ENCODE data around the gene TMEM87B. TPM values are rescaled to one million over a fixed set of nuclear protein-coding genes. Genes with fewer than 3 reads are reported as not detected.
A peak's percentile ranks its signal among the peaks of the same experiment; 100 is the strongest.

Gene TMEM87B
- total and polyA plus RNA-seq, 2 of the 8 experiments (the other 6 are each of a cell fraction or from before 2014, with no cell fraction given) = 7.2 to 9.0 TPM

- Histone ChIP-seq H2BK20ac (ENCODE audit: low read length) (no peak overlapping the region), H4K5ac (ENCODE audit: insufficient read length, low read depth, low read length) (no peak overlapping the region), H2AK5ac (ENCODE audit: low read depth, low read length) (no peak overlapping the region), H2BK5ac (ENCODE audit: low read depth, low read length) (no peak overlapping the region), H3K56ac (replicated peaks; ENCODE audit: insufficient read length, low read depth, low read length) (no peak overlapping the region), H2AFZ (ENCODE audit: low read length) (peak overlapping the region; percentile 3; the same call in 1 of the 2 replicates), H3K14ac (ENCODE audit: insufficient read length) (no peak overlapping the region), H3K4me3 (ENCODE audit: extremely low read depth in 1 of 4, insufficient read depth in 2 of 4, low read depth in 3 of 4, low read length in 4 of 4) (peak overlapping the region; percentile 60 to 88 (median 84); a peak in 7 of 8 replicates), H3K79me2 (ENCODE audit: control insufficient read depth in 1 of 2, insufficient read depth in 2 of 2, low read length in 2 of 2) (no peaks in the 10 kb centered on the region), H3K79me1 (ENCODE audit: low read depth, low read length) (no peaks in the 10 kb centered on the region), H4K20me1 (replicated peaks in 1 of 2; ENCODE audit: control insufficient read depth in 1 of 2, insufficient read depth in 2 of 2, low read length in 2 of 2) (peaks cover 2% of the 10 kb centered on the region in 2 experiments), H3K23ac (ENCODE audit: insufficient read length) (no peak overlapping the region), H3K4me1 (replicated peaks in 1 of 4; ENCODE audit: control insufficient read depth in 3 of 4, insufficient read depth in 4 of 4, low read length in 3 of 4) (no peaks in the 10 kb centered on the region; a peak in 2 of 7 replicates), H3K9ac (replicated peaks in 1 of 4; ENCODE audit: extremely low read depth in 1 of 4, low read depth in 3 of 4, low read length in 3 of 4) (no peak overlapping the region), H3K4me2 (ENCODE audit: insufficient read depth in 1 of 2, low read depth in 2 of 2, low read length in 2 of 2) (peak overlapping the region; percentile 90 to 99), H4K91ac (replicated peaks; ENCODE audit: insufficient read length, low read length) (no peak overlapping the region), H2BK15ac (ENCODE audit: low read length) (no peak overlapping the region), H2BK12ac (ENCODE audit: low read depth, low read length) (no peak overlapping the region), H3K18ac (ENCODE audit: extremely low read depth, low read length) (no peak overlapping the region), H3K27ac (ENCODE audit: low read depth, low read length) (no peak overlapping the region), H3K36me3 (ENCODE audit: control insufficient read depth in 2 of 4, insufficient read depth in 4 of 4, low read length in 3 of 4) (peaks cover 0 to 2% (median 0%) of the 10 kb centered on the region in 4 experiments; a peak in 3 of 8 replicates), H2BK120ac (replicated peaks; ENCODE audit: low read depth, low read length) (no peak overlapping the region), H3K23me2 (ENCODE audit: low read depth, low read length) (peaks cover 7% of the 10 kb centered on the region; the same call in 1 of the 2 replicates), H3K9me3 (ENCODE audit: insufficient read depth in 2 of 2, low read depth in 1 of 2, low read length in 1 of 2) (no peaks in the 10 kb centered on the region), H4K8ac (ENCODE audit: extremely low read depth, insufficient read depth, low read length) (no peak overlapping the region), H3K4ac (replicated peaks; ENCODE audit: insufficient read length, low read depth, low read length) (no peak overlapping the region), H3K27me3 (replicated peaks in 1 of 4; ENCODE audit: control insufficient read depth in 3 of 4, extremely low read depth in 1 of 4, insufficient read depth in 3 of 4, low read length in 3 of 4) (no peaks in the 10 kb centered on the region)
- DNase-seq (ENCODE audit: low read depth in 1 of 2, low spot score in 2 of 2) (no peak), FAIRE-seq (no peak)
- ChIA-PET CTCF (ENCODE audit: partially characterized antibody) (no interaction called here), POLR2A (ENCODE audit: partially characterized antibody) (no interaction called here)
- 82% methylated on average over 3 of the region's 3 CpGs; no CpG with 5 or more reads in 1 of the 2 experiments for WGBS, 2 experiments (ENCODE audit: extremely low coverage in 1 of 2, insufficient coverage in 1 of 2, insufficient read length in 1 of 2, insufficient replicate concordance in 2 of 2, low coverage in 1 of 2, low lambda C conversion rate in 2 of 2, missing lambda C conversion rate in 1 of 2)
- TF ChIP-seq NRF1 (IDR thresholded peaks at IDR 0.05; ENCODE audit: low read depth, low read length) = no peak
- TF ChIP-seq MAX (IDR thresholded peaks at IDR 0.05) = no peak
- TF ChIP-seq POLR2AphosphoS5 (IDR thresholded peaks at IDR 0.05; ENCODE audit: low read depth, low read length) = no peak
- no peak for TF ChIP-seq JUND (IDR thresholded peaks at IDR 0.05; ENCODE audit: low read length)
- no peak for TF ChIP-seq TEAD4 (IDR thresholded peaks at IDR 0.05; ENCODE audit: low read depth, low read length)
- no peak for TF ChIP-seq TBP (IDR thresholded peaks at IDR 0.05; ENCODE audit: low read depth, low read length)
- TF ChIP-seq YY1 (IDR thresholded peaks at IDR 0.05; ENCODE audit: low read depth, low read length) = no peak
- TF ChIP-seq KDM1A (IDR thresholded peaks at IDR 0.05; ENCODE audit: borderline replicate concordance, low read length) = no peak
- TF ChIP-seq SRF (IDR thresholded peaks at IDR 0.05; ENCODE audit: low read depth, low read length) = no peak
- TF ChIP-seq RFX5 (IDR thresholded peaks at IDR 0.05; ENCODE audit: borderline replicate concordance, low read depth, low read length) = no peak
Measured at GRCh38 chr2:112056626-112056987, 1.5 kb downstream of the TMEM87B start.

All from H1 (cell line).